ENCODE results near the gene PXK.

PXK gene

DNA sequence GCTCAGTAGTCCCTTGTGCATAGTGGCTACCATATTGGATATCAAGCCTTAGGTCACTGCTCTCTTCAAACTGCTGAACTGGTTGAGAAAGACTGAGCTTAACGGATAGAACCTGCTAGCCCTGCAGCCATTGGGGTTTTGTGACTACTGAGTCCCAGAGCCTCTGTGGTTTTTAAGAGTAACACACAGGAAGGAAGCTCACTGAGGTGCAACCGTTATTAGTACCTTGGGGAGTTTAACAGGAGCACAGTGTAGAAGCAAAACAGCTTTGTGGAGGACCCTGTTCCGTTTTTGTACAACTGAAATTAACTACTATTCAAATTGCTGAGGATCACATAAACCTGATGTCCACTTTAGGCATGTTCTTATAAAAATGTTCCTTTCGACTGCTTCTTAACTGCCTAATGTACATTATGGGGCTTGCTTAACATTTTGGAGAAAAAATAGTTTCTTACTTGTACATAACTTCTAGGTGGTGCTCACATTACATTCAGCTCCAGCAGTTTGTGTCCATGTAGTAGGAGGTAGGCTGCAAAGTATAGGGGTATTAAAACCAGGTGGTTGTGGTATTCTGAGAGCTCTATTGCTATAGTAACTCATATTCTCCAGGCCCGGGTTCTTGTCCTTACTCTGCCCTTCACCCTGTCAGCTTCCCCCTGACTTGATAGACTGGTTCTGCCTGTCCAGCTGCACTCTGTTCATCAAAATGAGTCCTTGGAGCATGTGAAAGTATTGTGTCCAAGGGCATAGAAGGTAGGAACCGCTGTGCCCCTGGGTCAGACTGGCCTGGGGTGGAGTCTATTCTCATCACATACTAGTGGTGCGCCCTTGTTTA lies 17.3 kb downstream of the PXK start:
- no peak for DNase-seq (ENCODE audit: low read depth)

- DNase-seq (ENCODE audit: low read depth): no peak
Observed at GRCh38 chr3:58350627-58351013, 17.9 kb downstream of the PXK start.

DNA sequence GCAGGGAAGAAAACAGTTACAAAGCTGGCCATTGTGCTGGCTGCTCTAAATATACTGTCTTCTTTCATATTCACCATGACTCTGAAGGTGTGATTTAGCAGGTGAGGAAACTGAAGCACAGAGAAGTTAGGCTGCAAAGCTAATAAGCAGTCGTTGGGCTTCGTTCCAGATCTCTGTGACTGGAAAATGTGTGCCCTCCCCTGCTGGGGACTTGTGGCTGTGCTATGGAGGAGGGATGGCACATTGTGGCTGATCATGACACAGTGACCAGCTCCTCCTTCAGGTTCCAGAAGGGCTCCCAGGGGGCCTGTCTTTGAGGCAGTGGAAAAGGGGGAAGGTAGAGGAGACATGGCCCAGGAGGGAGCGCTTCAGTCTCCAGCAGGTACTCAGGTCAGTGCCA lies 19.2 kb downstream of the PXK start:
- DNase-seq (ENCODE audit: low read depth): no peak

DNA sequence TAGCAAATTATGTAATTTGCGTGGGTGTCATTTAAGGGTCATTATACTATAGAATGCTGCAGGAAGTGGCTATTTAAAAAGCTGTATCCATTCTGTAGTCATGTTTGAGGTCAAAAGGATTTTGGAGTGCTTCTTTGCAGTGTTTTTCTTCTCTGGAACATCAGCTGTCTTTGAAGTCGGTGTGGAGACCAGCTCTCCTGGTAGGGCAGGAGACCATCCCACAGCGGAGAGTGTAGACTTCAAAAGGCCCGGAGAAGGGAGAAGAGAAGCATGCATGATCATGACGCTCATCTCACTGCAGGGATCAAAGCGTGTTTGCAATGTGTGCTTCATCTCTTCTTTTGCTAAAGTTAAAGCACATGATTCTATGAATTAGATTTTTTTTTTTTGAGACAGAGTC lies 19.9 kb downstream of the PXK start:
- DNase-seq (ENCODE audit: low read depth): no peak

- DNase-seq (ENCODE audit: low read depth): no peak
Observed at GRCh38 chr3:58353722-58354553, 21.2 kb downstream of the PXK start.

GRCh38 chr3:58355179-58355578 lies 22.5 kb downstream of the PXK start:
- DNase-seq (ENCODE audit: low read depth): no peak

GRCh38 chr3:58356054-58356453 lies 23.4 kb downstream of the PXK start:
- DNase-seq (ENCODE audit: low read depth): no peak

DNA sequence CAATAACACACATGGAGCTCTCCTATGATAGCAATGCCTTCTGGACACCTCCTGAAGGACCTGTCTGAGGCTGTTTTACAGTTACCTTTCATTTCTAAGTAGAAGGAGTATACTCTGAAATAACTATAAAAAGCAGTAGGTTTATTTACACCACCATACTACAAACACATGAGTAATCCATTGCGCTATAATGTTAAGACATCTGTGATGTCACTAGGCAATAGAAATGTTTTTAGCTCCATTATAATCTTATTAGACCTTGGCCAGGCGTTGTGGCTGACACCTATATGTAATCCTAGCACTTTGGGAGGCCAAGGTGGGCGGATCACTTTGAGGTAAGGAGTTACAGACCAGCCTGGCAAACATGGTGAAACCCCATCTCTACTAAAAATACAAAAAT lies 24.7 kb downstream of the PXK start:
- no peak for DNase-seq (ENCODE audit: low read depth)

DNA sequence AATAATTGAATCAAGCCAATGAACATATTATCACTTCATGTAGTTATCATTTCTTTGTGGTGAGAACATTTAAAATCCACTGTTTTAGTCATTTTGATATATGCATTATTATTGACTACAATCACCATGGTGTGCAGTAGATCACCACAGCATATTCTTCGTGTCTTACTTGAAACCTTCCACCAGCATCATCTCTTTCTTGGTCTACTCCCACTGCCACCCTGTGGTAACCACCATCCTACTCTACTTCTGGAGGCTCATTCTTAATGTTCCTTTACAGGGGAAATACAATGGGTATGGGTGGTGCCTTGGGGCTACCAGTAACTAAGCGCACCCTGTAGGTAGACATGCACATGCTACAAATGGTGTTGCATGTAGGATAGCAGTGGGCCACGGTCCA lies 25.4 kb downstream of the PXK start:
- DNase-seq (ENCODE audit: low read depth): no peak

DNA sequence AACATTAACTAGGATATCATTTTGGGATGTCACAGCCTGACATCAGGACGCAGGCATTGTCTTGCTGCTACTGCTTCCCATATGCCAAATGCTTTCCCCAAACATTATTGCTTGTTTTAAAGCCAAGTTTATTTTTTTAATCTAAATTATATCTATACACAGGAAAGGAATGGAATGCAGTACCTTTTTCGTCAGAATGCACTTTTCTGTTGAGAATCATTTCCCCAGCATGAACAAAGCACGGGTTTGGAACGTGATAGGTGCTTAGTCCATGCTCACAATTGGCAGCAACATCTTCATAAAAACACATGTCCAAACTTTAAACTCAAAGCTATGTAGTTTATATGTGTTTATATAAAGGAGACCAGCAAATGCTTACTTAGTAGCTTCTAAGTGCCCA lies 26.1 kb downstream of the PXK start:
- DNase-seq (ENCODE audit: low read depth): no peak

DNA sequence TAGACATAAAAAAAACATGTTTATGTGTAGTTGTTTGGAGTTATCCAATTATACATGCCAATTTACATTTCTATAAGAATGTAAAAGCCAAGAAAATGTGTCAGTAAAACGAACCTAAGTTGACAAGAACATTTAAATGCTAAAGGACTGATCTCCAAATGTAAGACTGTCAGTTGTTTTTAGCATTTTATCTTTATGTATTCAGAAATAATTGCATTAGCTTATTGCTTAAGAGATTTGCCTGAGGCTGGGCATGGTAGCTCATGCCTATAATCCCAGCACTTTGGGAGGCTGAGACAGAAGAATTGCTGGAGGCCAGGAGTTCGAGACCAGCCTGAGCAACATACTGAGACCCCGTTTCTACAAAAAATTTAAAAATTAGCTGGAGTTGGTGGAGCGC lies 26.9 kb downstream of the PXK start:
- no peak for DNase-seq (ENCODE audit: low read depth)

DNA sequence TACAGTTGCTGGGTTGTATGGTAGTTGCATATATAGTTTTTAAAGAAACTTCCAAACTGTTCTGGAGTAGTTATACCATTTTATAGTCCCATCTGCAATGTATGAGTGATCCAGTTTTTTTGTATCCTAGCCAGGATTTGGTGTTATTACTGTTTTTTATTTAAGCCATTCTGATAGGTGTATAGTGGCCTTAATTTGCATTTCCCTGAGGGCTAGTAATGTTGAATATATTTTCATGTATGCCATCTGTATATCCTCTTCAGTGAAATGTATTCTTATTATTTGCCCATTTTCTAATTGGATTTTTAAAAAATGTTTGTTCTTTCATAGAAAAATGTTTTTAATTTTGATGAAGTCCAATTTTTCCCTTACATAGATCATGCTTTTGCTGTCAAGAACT lies 29.2 kb downstream of the PXK start:
- DNase-seq (ENCODE audit: low read depth): no peak

GRCh38 chr3:58366699-58367098 lies 34.0 kb downstream of the PXK start:
- DNase-seq (ENCODE audit: low read depth): no peak

DNA sequence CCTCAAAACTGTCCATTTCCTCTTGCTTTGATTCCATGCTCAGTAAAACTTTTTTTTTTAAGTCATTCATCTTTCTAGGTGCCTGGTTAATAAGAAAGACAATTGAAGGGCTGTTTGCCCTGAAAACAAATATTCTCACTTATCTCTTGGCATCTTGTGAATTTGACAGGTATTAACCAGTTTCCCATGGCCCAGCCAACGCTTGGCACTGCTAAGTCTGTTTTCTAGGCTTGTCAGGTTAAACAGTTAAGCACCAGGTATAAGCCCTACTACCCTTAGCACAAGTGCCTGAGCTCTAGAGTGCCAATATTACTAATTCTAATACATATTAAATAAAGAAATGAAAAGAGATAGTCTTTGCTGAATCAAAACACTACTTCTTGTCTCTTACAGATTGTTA lies 36.3 kb downstream of the PXK start:
- DNase-seq (ENCODE audit: low read depth): no peak

DNA sequence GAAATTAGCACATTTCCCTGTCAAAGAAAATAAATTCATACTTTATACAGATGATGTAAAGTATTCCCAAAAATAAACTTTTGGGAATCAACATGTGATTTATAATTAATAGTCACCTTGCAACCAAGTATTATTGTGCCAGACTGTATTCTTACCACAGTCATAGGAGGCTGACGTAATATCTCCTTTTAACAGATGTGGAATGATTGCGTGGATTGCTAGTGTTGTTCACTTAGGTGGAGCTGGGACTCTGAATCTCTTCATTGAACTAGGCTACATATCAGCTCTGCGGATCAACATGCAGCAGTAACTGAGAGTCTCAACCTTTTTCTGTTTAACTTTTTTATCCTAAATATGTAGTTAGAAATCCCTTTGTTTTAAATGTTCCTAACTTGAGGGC lies 37.2 kb downstream of the PXK start:
- no peak for DNase-seq (ENCODE audit: low read depth)

GRCh38 chr3:58370407-58370806 lies 37.7 kb downstream of the PXK start:
- DNase-seq (ENCODE audit: low read depth): no peak

- no peak for DNase-seq (ENCODE audit: low read depth)
Observed at GRCh38 chr3:58371754-58372153, 39.1 kb downstream of the PXK start.

GRCh38 chr3:58375254-58375653 lies 42.6 kb downstream of the PXK start:
- no peak for DNase-seq (ENCODE audit: low read depth)

GRCh38 chr3:58377168-58377567 lies 44.5 kb downstream of the PXK start:
- no peak for DNase-seq (ENCODE audit: low read depth)

DNA sequence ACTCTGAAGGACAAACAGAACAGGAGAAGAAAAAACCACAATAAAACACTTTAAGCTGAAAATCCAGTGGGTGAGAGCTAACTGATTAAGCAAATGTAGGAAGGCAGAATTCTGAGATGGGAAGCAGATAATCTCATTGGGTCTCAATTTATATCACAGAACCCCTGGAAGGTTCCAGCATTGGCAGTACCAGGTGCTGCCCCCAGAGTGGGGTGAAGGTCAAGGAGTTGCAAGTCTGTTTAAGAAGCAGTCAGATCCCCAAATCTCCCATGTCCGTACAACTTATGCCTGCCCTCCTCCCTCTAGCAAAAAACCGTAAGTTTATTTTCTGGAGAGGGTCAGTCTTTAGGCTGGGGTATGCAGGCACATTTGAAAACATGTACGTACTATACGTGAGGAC lies 45.1 kb downstream of the PXK start:
- DNase-seq (ENCODE audit: low read depth): no peak

- no peak for DNase-seq (ENCODE audit: low read depth)
Observed at GRCh38 chr3:58379351-58380073, 46.8 kb downstream of the PXK start.

GRCh38 chr3:58383476-58383875 lies 50.8 kb downstream of the PXK start:
- no peak for DNase-seq (ENCODE audit: low read depth)

DNA sequence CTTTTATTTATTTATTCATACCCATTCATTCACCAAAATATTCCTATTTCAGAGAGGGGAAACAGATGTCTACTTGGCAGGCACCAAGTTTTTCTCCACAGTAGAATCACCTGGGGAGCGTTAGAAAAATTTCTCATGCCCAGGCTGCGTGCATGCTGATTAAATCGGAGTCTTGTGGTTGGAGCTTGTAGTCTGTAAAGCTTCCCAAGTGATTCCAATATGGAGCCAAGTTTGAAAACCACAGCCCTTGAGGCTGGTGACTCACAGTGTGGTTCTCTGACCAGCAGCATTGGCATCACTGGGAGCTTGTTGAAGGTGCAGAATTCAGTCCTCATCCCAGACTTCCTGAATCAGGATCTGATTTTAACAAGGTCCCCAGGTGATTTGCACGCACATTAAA lies 51.2 kb downstream of the PXK start:
- no peak for DNase-seq (ENCODE audit: low read depth)
